WTC11 (cell line): ENCODE results near the gene EIF5. TPM values are rescaled to one million over a fixed set of nuclear protein-coding genes. Genes with fewer than 3 reads are reported as not detected.
A peak's percentile ranks its signal among the peaks of the same experiment; 100 is the strongest.

ENCODE experiments used
- ATAC-seq: fragments of 200-7000 bp; cut with Tn5 transposase; 2 replicates; pipeline ENCODE4 v1.10.0; 2021; ENCODE audit warnings: mild to moderate bottlenecking, moderate library complexity
- CTCF ChIA-PET: fragments of 300-600 bp; sonication (Branson Sonifier 250); formaldehyde crosslinking; loops from one replicate; lab custom pipeline; 2021; ENCODE audit warnings: antibody characterized with exemption; lab: Charles Lee
- POLR2A ChIA-PET: fragments of 350-600 bp; sonication (Branson Sonifier 250); formaldehyde crosslinking; loops from one replicate; lab custom pipeline; 2021; ENCODE audit warnings: antibody characterized with exemption; lab: Charles Lee
- DNase-seq: peaks from one replicate; pipeline ENCODE4 v3.0.0; 2021; ENCODE audit warnings: low spot score
- H3K27ac Mint-ChIP-seq: 2 replicates; pipeline ENCODE4 v1.8.0; 2021; ENCODE audit warnings: mixed read lengths
- H3K27me3 Mint-ChIP-seq: 2 replicates; pipeline ENCODE4 v1.8.0; 2021; ENCODE audit warnings: low read depth, mild to moderate bottlenecking, moderate library complexity, mixed read lengths
- H3K36me3 Mint-ChIP-seq: 2 replicates; pipeline ENCODE4 v1.8.0; 2021; ENCODE audit warnings: mixed read lengths
- H3K4me1 Mint-ChIP-seq: 2 replicates; pipeline ENCODE4 v1.8.0; 2022; ENCODE audit warnings: mixed read lengths
- H3K4me3 Mint-ChIP-seq: 2 replicates; pipeline ENCODE4 v1.8.0; 2021; ENCODE audit warnings: mild to moderate bottlenecking, moderate library complexity, mixed read lengths
- H3K9me3 Mint-ChIP-seq: 2 replicates; pipeline ENCODE4 v1.8.0; 2021; ENCODE audit warnings: mixed read lengths
- AR ChIP-seq: fragments of 250-450 bp; sonication (Bioruptor Pico); IDR thresholded peaks from 2 replicates; pipeline ENCODE4 v1.9.0; 2021; ENCODE audit warnings: mild to moderate bottlenecking
- ATF1 ChIP-seq: sonication (generic); formaldehyde crosslinking; IDR thresholded peaks from 2 replicates; pipeline ENCODE4 v1.8.1; 2023; ENCODE audit warnings: mild to moderate bottlenecking, moderate library complexity, missing genetic modification reagents
- CBFB ChIP-seq: sonication (generic); formaldehyde crosslinking; IDR thresholded peaks from 2 replicates; pipeline ENCODE4 v1.8.1; 2022; ENCODE audit warnings: mild to moderate bottlenecking, low read depth, missing genetic modification reagents
- CREB1 ChIP-seq: sonication (generic); formaldehyde crosslinking; IDR thresholded peaks from 2 replicates; pipeline ENCODE4 v1.8.0; 2023; ENCODE audit warnings: mild to moderate bottlenecking, missing genetic modification reagents
- E2F1 ChIP-seq: sonication (generic); formaldehyde crosslinking; IDR thresholded peaks from 2 replicates; pipeline ENCODE4 v1.8.0; 2022; ENCODE audit warnings: mild to moderate bottlenecking, missing genetic modification reagents
- EMX1 ChIP-seq: fragments of 250-450 bp; sonication (Bioruptor Pico); IDR thresholded peaks from 2 replicates; pipeline ENCODE4 v1.8.0; 2021; ENCODE audit warnings: mild to moderate bottlenecking
- FOXJ3 ChIP-seq: sonication (generic); formaldehyde crosslinking; IDR thresholded peaks from 2 replicates; pipeline ENCODE4 v1.9.0; 2021; ENCODE audit warnings: missing genetic modification reagents, mild to moderate bottlenecking, borderline replicate concordance
- MAX ChIP-seq: sonication (generic); formaldehyde crosslinking; IDR thresholded peaks from 2 replicates; pipeline ENCODE4 v1.8.0; 2022; ENCODE audit warnings: mild to moderate bottlenecking, missing genetic modification reagents
- PRRX2 ChIP-seq: fragments of 250-450 bp; sonication (Bioruptor Pico); IDR thresholded peaks from 2 replicates; pipeline ENCODE4 v1.8.0; 2021; ENCODE audit warnings: mild to moderate bottlenecking
- RELA ChIP-seq: sonication (generic); formaldehyde crosslinking; IDR thresholded peaks from 2 replicates; pipeline ENCODE4 v1.8.1; 2022; ENCODE audit warnings: missing genetic modification reagents, mild to moderate bottlenecking, borderline replicate concordance
- TCF7 ChIP-seq: sonication (generic); formaldehyde crosslinking; IDR thresholded peaks from 2 replicates; pipeline ENCODE4 v1.8.0; 2022; ENCODE audit warnings: mild to moderate bottlenecking, low read depth, missing genetic modification reagents, moderate library complexity
- ZBTB21 ChIP-seq: sonication (generic); formaldehyde crosslinking; IDR thresholded peaks from 2 replicates; pipeline ENCODE4 v1.8.1; 2023; ENCODE audit warnings: mild to moderate bottlenecking, missing genetic modification reagents, borderline replicate concordance
- ZNF263 ChIP-seq: sonication (generic); formaldehyde crosslinking; IDR thresholded peaks from 2 replicates; pipeline ENCODE4 v1.8.1; 2022; ENCODE audit warnings: low read depth, mild to moderate bottlenecking, moderate library complexity, missing genetic modification reagents
- ZNF512 ChIP-seq: sonication (generic); formaldehyde crosslinking; IDR thresholded peaks from 2 replicates; pipeline ENCODE4 v1.8.1; 2022; ENCODE audit warnings: missing genetic modification reagents, borderline replicate concordance
- total RNA-seq: library from RNA; stranded (reverse); gene quantifications from 3 replicates; pipeline ENCODE4 v1.2.3, GENCODE V29; 2021
- TF ChIP-seq, protein P1 (sequence below): sonication (generic); formaldehyde crosslinking; IDR thresholded peaks from 2 replicates; pipeline ENCODE4 v1.8.1; 2023; ENCODE audit warnings: mild to moderate bottlenecking, missing genetic modification reagents, moderate library complexity
- TF ChIP-seq, protein P2 (sequence below): fragments of 200-600 bp; IDR thresholded peaks from 2 replicates; pipeline ENCODE4 v1.8.0; 2022; ENCODE audit warnings: antibody characterized with exemption

The EIF5 gene
- total RNA-seq, 1 experiment from 2014 or later = 282 TPM

GRCh38 chr14:103386713-103387329 lies 52.8 kb downstream of the EIF5 start:
- H3K27ac Mint-ChIP-seq = peak overlapping the region; percentile 94; the same call in 1 of the 2 replicates

DNA sequence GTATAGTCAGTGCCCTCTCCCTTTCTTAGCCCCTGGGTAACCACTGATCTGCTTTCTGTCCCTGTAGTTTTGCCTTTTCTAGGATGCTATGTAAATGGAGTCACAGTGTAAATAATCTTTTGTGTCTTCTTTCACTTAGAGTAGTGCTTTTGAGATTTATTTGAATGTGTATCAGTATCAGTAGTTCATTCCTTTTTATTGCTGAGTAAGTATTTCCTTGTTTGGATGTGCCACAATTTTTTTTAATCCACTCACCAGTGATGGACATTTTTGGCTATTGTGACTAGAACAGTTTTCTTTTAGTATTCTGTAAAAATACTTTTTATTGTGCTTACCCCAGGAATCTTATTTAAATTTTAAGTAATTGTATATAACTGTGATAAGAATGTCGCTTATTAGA lies 54.6 kb downstream of the EIF5 start:
- no peak for DNase-seq
- Mint-ChIP-seq H3K27me3 (peaks cover 11% of the 10 kb centered on the region), H3K27ac (no peak overlapping the region), H3K4me1 (peaks cover 23% of the 10 kb centered on the region), H3K36me3 (peaks cover 5% of the 10 kb centered on the region), H3K9me3 (no peaks in the 10 kb centered on the region), H3K4me3 (no peak overlapping the region)
- ChIA-PET CTCF (no interaction called here), POLR2A (no interaction called here)
- ATAC-seq = no peak
- TF ChIP-seq TCF7 (no peak), RELA (CRISPR knock-in tag) (no peak), CREB1 (no peak), AR (CRISPR knock-in tag) (no peak), ZNF512 (no peak), FOXJ3 (CRISPR knock-in tag) (no peak), CBFB (CRISPR knock-in tag) (no peak), ZBTB21 (no peak), E2F1 (no peak)
- TF ChIP-seq, protein P1, sequence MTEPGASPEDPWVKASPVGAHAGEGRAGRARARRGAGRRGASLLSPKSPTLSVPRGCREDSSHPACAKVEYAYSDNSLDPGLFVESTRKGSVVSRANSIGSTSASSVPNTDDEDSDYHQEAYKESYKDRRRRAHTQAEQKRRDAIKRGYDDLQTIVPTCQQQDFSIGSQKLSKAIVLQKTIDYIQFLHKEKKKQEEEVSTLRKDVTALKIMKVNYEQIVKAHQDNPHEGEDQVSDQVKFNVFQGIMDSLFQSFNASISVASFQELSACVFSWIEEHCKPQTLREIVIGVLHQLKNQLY (CRISPR knock-in tag) = no peak
- TF ChIP-seq, protein P2, sequence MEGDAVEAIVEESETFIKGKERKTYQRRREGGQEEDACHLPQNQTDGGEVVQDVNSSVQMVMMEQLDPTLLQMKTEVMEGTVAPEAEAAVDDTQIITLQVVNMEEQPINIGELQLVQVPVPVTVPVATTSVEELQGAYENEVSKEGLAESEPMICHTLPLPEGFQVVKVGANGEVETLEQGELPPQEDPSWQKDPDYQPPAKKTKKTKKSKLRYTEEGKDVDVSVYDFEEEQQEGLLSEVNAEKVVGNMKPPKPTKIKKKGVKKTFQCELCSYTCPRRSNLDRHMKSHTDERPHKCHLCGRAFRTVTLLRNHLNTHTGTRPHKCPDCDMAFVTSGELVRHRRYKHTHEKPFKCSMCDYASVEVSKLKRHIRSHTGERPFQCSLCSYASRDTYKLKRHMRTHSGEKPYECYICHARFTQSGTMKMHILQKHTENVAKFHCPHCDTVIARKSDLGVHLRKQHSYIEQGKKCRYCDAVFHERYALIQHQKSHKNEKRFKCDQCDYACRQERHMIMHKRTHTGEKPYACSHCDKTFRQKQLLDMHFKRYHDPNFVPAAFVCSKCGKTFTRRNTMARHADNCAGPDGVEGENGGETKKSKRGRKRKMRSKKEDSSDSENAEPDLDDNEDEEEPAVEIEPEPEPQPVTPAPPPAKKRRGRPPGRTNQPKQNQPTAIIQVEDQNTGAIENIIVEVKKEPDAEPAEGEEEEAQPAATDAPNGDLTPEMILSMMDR = no peak

More at GRCh38 chr14:103386713-103387329, 52.8 kb downstream of the EIF5 start:
- ChIA-PET POLR2A (interaction anchor here (0.5 kb wide), 1 partner anchor 85 kb away, joined by 4 read pairs; no protein-coding TSS in a partner anchor), CTCF (no interaction called here)
- Mint-ChIP-seq H3K36me3 (peaks cover 5% of the 10 kb centered on the region), H3K4me1 (peaks cover 19% of the 10 kb centered on the region), H3K9me3 (no peaks in the 10 kb centered on the region), H3K4me3 (peak overlapping the region; percentile 98), H3K27me3 (peaks cover 18% of the 10 kb centered on the region)
- DNase-seq = no peak
- TF ChIP-seq AR (CRISPR knock-in tag) = no peak
- no peak for TF ChIP-seq ZNF263 (CRISPR knock-in tag)
- no peak for TF ChIP-seq MAX (CRISPR knock-in tag)
- TF ChIP-seq EMX1 = no peak
- no peak for TF ChIP-seq ATF1 (CRISPR knock-in tag)
- TF ChIP-seq PRRX2 (CRISPR knock-in tag) = no peak
- no peak for ATAC-seq
